Hematopoietic multipotent progenitor cell treated with erythropoietin and hydrocortisone succinate and interleukin-3 and kit ligand, for 4 days (in vitro differentiated cells): Measurements from ENCODE around the gene GLRX5.
"Not testable (repeated sequence)": the region's sequence is repeated elsewhere in the genome, so short reads cannot be mapped to it uniquely, and the experiment has no call there.

Experiments used
- DNase-seq: peaks from one replicate; pipeline ENCODE4 v3.0.0-alpha.2; 2015

GLRX5 gene

GRCh38 chr14:95499354-95499750 is 35.5 kb upstream of the GLRX5 start:
- DNase-seq = peak; percentile 79

- no peak for DNase-seq
Measured at GRCh38 chr14:95500201-95500681, 34.6 kb upstream of the GLRX5 start.

GRCh38 chr14:95500772-95501401 is 34.0 kb upstream of the GLRX5 start:
- no peak for DNase-seq

GRCh38 chr14:95502381-95502950 is 32.4 kb upstream of the GLRX5 start:
- no peak for DNase-seq

GRCh38 chr14:95503365-95504134 is 31.3 kb upstream of the GLRX5 start:
- no peak for DNase-seq

GRCh38 chr14:95504135-95505029 is 30.5 kb upstream of the GLRX5 start:
- no peak for DNase-seq

GRCh38 chr14:95505030-95505589 is 29.7 kb upstream of the GLRX5 start:
- no peak for DNase-seq

- peak; percentile 90 for DNase-seq
Measured at GRCh38 chr14:95507174-95507573, 27.7 kb upstream of the GLRX5 start.

- DNase-seq = peak; percentile 83
Measured at GRCh38 chr14:95507701-95508103, 27.1 kb upstream of the GLRX5 start.

GRCh38 chr14:95508377-95508776 is 26.5 kb upstream of the GLRX5 start:
- no peak for DNase-seq

GRCh38 chr14:95509495-95509894 is 25.4 kb upstream of the GLRX5 start:
- no peak for DNase-seq

GRCh38 chr14:95510344-95510743 is 24.5 kb upstream of the GLRX5 start:
- DNase-seq = not testable (repeated sequence)

GRCh38 chr14:95510804-95511203 is 24.0 kb upstream of the GLRX5 start:
- no peak for DNase-seq

GRCh38 chr14:95511687-95512086 is 23.2 kb upstream of the GLRX5 start:
- DNase-seq = no peak

- DNase-seq = no peak
Measured at GRCh38 chr14:95513291-95513690, 21.6 kb upstream of the GLRX5 start.

GRCh38 chr14:95514131-95515079 is 20.4 kb upstream of the GLRX5 start:
- DNase-seq = no peak

GRCh38 chr14:95515080-95515489 is 19.8 kb upstream of the GLRX5 start:
- peak; percentile 65 for DNase-seq

- peak; percentile 92 for DNase-seq
Measured at GRCh38 chr14:95515596-95516552, 19.0 kb upstream of the GLRX5 start.

- peak; percentile 76 for DNase-seq
Measured at GRCh38 chr14:95516554-95517181, 18.2 kb upstream of the GLRX5 start, which contains the start of gene SYNE3. SYNE3 (minus strand) TSS chr14:95516650; CDS start chr14:95475821, 40,829 bp downstream.
